ENCODE measurements around the gene SKIC8. TPM values are rescaled to one million over a fixed set of nuclear protein-coding genes. Genes with fewer than 3 reads are reported as not detected.

SKIC8 gene
- total RNA-seq, 2 donors from 2014 or later: 35.9 to 47.0 TPM

DNA sequence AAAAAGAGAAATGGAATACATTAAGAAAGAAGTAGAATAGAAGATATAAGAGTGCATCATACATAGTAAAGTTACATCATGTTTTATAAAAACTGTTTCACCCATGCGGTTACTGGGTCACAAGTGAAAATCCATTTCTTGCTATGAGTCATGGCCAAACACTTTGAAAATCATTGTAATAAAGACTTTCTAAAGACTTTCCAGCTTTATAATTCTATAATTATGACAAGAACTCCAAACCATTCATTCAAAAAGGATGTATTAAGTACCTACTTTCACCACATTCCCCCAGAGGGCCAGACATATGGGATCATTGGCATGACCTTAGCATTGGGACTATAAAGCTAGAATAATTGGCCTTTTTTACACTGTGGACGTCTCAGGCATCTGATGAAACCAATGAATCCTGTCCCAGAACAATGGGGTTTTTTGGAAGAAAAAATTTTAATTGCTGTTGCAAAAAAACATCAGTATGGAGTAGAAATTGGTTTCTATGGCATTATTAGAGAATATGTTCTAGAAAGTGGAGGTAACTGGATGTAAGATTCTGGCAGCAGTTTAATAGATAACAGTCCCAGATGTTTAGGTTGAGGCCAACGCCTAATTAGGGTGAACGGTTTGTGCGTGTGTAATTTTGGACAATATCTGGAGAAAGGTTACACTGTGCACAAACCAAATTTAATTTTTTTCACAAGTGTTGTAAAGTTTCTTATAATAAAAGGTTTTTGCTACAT lies 3.3 kb upstream of the SKIC8 start:
- Histone ChIP-seq H3K9ac (ENCODE audit: low read depth in 2 of 2, low read length in 2 of 2) (no peak overlapping the region), H3K4me3 (no peak overlapping the region), H3K27me3 (no peaks in the 10 kb centered on the region), H3K27ac (no peak overlapping the region), H3K9me3 (no peaks in the 10 kb centered on the region), H3K36me3 (no peaks in the 10 kb centered on the region), H3K4me1 (peaks cover 5% of the 10 kb centered on the region)
- DNase-seq: no peak
- TF ChIP-seq, protein P1, sequence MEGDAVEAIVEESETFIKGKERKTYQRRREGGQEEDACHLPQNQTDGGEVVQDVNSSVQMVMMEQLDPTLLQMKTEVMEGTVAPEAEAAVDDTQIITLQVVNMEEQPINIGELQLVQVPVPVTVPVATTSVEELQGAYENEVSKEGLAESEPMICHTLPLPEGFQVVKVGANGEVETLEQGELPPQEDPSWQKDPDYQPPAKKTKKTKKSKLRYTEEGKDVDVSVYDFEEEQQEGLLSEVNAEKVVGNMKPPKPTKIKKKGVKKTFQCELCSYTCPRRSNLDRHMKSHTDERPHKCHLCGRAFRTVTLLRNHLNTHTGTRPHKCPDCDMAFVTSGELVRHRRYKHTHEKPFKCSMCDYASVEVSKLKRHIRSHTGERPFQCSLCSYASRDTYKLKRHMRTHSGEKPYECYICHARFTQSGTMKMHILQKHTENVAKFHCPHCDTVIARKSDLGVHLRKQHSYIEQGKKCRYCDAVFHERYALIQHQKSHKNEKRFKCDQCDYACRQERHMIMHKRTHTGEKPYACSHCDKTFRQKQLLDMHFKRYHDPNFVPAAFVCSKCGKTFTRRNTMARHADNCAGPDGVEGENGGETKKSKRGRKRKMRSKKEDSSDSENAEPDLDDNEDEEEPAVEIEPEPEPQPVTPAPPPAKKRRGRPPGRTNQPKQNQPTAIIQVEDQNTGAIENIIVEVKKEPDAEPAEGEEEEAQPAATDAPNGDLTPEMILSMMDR (IDR thresholded peaks at IDR 0.05): no peak
- intact Hi-C loops (cut with DNase I): no loop called here

DNA sequence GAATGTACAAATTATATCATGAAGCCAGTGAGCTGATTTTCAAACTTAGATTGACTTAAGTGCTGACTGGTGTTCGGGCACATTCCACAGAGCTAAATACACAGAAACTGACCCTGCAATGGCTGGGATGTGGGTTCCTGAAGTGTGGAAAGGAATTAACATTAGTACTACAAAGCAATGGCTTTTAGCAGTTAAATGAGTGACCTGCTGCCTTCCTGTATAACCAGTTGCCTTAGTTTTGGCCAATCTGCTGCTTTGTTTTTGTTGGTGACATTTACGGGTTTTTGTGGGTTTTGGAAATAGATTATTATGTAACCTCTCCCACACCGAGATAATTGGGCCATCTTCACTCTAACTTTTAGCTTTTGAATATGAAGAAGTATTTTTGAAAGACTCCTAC lies 2.4 kb upstream of the SKIC8 start:
- TF ChIP-seq, protein P1 (IDR thresholded peaks at IDR 0.05): no peak

DNA sequence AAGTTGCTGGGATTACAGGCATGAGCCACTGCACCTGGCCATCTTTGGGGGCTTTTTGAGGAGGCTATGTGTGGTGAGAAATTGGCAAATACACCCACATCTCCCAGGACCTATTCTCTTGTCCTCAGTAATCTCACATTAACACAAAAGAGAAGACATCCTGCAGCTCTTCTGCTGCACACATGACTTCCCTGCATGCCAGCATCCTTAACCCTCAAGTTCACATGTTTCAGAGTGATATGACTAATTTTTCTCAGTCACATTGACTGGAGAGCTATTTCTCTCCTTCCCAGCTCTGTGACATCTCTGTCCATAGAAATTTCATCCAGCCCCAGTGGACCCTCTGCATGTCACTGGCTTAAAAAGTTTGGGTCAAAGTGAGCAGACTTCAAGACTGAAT lies 1.9 kb upstream of the SKIC8 start:
- Histone ChIP-seq H3K9ac (ENCODE audit: low read depth in 2 of 2, low read length in 2 of 2) (no peak overlapping the region), H3K27ac (no peak overlapping the region), H3K9me3 (no peaks in the 10 kb centered on the region), H3K4me1 (peaks cover 5% of the 10 kb centered on the region), H3K36me3 (no peaks in the 10 kb centered on the region), H3K27me3 (no peaks in the 10 kb centered on the region), H3K4me3 (no peak overlapping the region)
- DNase-seq: no peak
- intact Hi-C loops (cut with DNase I): no loop called here
- TF ChIP-seq, protein P1 (IDR thresholded peaks at IDR 0.05): no peak

More for the DNA sequence above, 2.4 kb upstream of the SKIC8 start:
- no peak overlapping the region for H3K9ac ChIP-seq (ENCODE audit: low read depth in 2 of 2, low read length in 2 of 2)
- H3K27ac ChIP-seq: no peak overlapping the region
- intact Hi-C loops (cut with DNase I): no loop called here
- no peak overlapping the region for H3K4me3 ChIP-seq
- peaks cover 5% of the 10 kb centered on the region for H3K4me1 ChIP-seq
- H3K9me3 ChIP-seq: no peaks in the 10 kb centered on the region
- DNase-seq: no peak
- H3K36me3 ChIP-seq: no peaks in the 10 kb centered on the region
- H3K27me3 ChIP-seq: no peaks in the 10 kb centered on the region

DNA sequence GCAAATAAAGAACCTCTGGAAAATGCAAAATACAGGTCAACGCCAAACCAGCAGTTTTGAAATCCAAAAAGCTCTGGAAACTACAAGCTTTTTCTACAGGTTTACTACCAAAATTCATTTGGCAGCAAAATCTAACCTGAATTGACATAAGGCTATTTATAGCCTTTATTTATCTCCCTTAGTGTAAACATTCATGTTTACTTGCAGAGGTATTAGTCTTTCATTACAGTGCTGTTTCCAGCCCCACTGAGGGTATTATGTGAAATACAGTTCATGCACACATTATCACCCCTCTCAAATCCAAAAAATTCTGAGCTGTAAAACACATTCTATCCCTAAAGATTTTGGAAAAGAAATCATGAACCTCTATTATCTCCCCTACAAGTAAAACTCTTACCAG lies 7.2 kb downstream of the SKIC8 start:
- H3K9me3 ChIP-seq: no peaks in the 10 kb centered on the region
- H3K4me1 ChIP-seq: no peaks in the 10 kb centered on the region
- H3K27ac ChIP-seq: no peak overlapping the region
- H3K9ac ChIP-seq (ENCODE audit: low read depth in 2 of 2, low read length in 2 of 2): no peak overlapping the region
- TF ChIP-seq, protein P1 (IDR thresholded peaks at IDR 0.05): no peak
- H3K36me3 ChIP-seq: no peaks in the 10 kb centered on the region
- intact Hi-C loops (cut with DNase I): no loop called here
- no peaks in the 10 kb centered on the region for H3K27me3 ChIP-seq
- no peak for DNase-seq
- H3K4me3 ChIP-seq: no peak overlapping the region

DNA sequence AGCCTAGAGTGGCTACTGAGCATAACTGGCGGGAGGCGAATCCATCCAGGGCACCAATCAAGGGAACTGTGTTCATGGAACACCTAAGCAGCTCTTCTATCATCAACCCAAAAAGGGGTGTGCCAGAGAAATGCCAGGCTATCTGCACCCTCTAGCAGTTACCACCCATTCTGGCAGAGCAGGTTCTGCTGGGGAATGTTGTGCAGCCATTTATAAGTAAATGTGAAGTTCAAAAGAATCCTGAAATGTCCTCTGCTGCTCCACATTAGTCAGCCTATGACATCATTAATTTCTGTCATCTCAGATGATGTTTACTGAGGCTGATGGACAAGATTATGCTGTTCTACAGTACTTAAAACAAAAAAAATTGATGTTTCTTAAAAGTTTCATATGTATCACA lies 7.7 kb downstream of the SKIC8 start:
- intact Hi-C loops (cut with DNase I): no loop called here
- Histone ChIP-seq H3K36me3 (no peaks in the 10 kb centered on the region), H3K4me1 (no peaks in the 10 kb centered on the region), H3K27me3 (no peaks in the 10 kb centered on the region), H3K4me3 (no peak overlapping the region), H3K27ac (no peak overlapping the region), H3K9ac (ENCODE audit: low read depth in 2 of 2, low read length in 2 of 2) (no peak overlapping the region), H3K9me3 (no peaks in the 10 kb centered on the region)
- TF ChIP-seq, protein P1 (IDR thresholded peaks at IDR 0.05): no peak
- DNase-seq: no peak
